HG02981 (cell line): ENCODE data around the gene CHRM5.
"Not testable (repeated sequence)": the region's sequence is repeated elsewhere in the genome, so short reads cannot be mapped to it uniquely, and the experiment has no call there.

Source experiments
- ATAC-seq: cut with Tn5 transposase; IDR thresholded peaks from one replicate; pipeline ENCODE4 v1.9.1; 2021; ENCODE audit warnings: mild to moderate bottlenecking, moderate library complexity; ENCODE audit not compliant: unreplicated experiment

CHRM5 gene

DNA sequence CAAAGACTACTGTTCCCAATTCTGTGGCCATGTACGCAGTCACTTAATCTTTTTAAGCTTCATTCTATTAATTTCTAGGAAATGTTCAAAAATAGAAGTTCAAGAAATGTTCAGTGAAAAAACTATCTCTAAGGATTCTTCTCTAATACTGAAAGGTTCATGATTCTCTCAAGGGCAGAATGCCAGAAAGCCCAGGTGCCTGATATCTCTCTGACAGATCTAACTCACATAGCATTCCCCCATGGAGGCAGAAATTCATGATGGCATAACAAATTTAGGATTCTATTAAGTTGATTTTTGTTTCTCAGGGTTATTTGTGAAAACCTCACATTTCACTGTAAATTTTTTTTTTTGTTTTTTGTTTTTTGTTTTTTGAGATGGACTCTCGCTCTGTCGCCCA is 17.5 kb downstream of the CHRM5 start:
- no peak for ATAC-seq

GRCh38 chr15:33987444-33987843 is 19.1 kb downstream of the CHRM5 start:
- ATAC-seq = no peak

DNA sequence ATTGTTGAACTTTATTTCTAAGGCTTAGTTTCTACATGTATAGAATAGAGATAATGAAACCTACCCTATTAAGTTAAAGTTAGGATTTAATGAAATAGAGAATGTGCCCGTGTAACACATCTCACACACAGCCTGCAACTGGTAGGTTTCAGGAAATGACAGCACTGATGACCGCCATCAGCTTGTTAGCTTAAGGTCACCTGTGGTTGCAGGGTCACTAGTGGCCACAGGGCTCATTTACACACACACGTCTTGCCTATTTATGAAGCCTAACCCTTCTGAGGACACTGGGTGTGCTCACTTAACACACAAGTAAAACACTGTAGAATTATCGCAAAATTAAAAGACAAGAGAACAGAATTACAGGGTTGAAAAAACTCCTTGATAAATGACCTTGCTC is 20.1 kb downstream of the CHRM5 start:
- ATAC-seq = no peak

- ATAC-seq = no peak
Measured at GRCh38 chr15:33994005-33994615, 25.8 kb downstream of the CHRM5 start.

- not testable (repeated sequence) for ATAC-seq
Measured at GRCh38 chr15:33995666-33996065, 27.4 kb downstream of the CHRM5 start.

DNA sequence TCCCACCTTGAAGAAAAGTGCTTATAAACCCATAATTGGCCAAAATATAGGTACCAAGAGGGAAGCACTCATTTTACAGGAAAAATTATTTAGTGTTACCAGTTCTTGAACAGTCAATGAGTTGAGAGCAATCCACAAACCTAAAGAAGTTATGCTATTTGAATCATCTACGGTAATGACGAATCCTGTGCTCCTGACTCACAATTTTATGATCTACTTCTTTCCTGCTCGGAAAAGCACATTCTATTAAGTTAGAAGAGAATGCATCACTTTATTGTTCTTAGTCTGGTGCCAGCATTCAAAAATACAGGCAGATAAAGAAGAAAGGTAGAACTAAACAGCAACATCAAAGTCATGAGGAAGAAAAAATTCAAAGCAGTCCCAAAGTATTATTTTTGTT is 33.2 kb downstream of the CHRM5 start:
- ATAC-seq = no peak

DNA sequence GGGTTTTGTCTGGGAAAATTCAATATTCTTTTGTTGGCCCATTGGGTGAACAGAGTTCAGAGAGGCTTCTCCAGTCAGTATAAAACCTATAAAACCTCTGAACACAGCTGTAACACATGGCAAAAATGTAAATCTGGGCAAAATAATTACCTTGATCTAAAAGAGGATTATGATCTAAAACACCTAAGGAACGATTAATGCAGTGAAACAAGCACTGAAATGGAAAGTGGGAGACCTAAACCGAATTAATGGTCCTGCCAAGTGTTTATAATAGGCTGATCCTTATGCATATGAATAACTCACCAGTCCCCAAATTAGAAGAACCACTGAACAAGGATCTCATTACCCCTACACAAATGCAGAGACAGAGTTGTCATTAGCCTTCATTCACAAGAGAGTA is 38.1 kb downstream of the CHRM5 start:
- ATAC-seq = no peak

DNA sequence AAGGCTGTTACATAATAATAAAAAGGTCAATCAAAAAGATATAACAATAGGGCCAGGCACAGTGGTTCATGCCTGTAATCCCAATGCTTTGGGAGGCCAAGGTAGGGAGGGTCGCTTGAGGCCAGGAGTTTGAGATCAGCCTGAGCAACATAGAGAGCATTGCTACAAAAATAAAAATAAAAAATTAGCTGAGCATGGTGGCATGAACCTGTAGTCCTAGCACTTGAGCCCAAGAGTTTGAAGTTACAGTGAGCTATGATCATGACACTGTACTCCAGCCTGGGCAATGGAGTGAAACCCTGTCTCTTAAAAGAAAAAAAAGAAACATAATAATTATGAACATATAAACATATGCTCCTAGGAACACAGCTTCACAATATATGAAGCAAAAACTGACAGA is 41.4 kb downstream of the CHRM5 start:
- no peak for ATAC-seq

- ATAC-seq = no peak
Measured at GRCh38 chr15:34010921-34011320, 42.6 kb downstream of the CHRM5 start.

GRCh38 chr15:34011481-34011880 is 43.2 kb downstream of the CHRM5 start:
- ATAC-seq = no peak

GRCh38 chr15:34012461-34013028 is 44.2 kb downstream of the CHRM5 start:
- no peak for ATAC-seq

GRCh38 chr15:34013746-34014145 is 45.4 kb downstream of the CHRM5 start:
- no peak for ATAC-seq

DNA sequence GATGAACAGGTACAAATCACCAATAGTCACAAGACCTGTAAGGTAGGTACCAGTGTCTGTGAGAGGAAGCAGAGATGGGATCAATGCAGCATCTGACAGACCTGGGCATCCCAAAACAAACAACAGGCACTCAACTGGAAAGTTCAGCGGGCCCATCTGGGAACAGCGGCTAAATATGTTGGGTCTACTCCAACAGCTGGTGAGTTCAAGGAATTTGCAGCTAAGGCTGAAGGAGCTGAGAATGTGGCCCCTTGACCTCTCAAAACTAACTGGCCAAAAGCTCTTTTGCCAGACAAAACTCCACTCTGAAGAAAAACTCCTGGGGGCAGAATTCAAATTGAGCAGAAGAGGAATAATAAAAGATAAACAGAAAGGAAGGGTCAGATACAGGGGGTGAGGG is 46.3 kb downstream of the CHRM5 start:
- ATAC-seq = no peak

DNA sequence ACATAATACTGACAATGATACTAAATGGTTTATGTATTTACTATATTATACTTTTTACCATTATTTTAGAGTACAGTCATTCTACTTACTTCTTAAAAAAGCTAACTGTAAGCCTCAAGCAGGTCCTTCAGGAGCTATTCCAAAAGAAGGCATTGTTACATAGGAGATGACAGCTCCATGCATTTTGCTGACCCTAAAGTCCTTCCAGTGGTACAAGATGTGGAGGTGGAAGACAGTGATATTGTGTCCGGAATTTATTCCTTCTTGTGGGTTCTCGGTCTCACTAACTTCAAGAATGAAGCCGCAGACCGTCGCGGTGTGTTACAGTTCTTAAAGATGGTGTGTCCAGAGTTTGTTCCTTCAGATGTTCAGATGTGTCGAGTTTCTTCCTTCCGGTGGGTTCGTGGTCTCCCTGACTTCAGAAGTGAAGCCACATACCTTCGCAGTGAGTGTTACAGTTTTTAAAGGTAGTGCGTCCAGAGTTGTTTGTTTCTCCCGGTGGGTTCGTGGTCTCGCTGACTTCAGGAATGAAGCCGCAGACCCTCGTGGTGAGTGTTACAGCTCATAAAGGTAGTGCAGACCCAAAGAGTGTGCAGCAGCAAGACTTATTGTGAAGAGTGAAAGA is 49.8 kb downstream of the CHRM5 start:
- ATAC-seq = no peak

DNA sequence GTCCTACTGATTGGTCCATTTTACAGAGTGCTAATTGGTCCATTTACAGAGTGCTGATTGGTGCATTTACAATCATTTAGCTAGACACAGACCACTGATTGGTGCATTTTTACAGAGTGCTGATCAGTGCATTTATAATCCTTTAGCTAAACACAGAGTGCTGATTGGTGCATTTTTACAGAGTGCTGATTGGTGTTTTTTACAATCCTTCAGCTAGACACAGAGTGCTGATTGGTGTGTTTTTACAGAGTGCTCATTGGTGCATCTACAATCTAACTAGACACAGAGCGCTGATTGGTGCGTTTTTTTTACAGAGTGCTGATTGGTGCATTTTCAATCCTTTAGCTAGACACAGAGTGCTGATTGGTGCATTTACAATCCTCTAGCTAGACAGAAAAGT is 50.4 kb downstream of the CHRM5 start:
- ATAC-seq = not testable (repeated sequence)

DNA sequence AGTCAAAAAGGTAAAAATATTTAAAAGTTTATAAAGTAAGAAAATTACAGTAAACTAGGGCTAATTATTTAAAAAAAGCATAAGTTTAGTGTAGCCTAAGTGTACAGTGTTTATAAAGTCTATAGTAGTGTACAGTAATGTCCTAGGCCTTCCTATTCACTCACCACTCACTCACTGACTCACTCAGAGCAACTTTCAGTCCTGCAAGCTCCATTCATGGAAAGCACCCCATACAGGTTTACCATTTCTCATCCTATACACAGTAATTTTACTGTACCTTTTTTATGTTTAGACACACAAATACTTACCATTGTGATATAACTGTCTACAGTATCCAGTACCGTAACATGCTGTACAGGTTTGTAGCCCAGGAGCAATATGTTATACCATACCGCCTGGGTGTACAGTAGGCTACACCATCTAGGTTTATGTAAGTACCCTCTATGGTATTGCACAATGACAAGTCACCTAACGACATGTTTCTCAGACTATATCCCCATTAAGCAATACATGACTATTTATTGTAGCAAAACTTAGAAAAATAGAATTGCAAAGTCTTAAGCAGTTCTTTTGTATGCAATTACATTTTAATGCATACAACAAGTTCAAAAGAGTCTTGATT is 51.2 kb downstream of the CHRM5 start:
- ATAC-seq = no peak

DNA sequence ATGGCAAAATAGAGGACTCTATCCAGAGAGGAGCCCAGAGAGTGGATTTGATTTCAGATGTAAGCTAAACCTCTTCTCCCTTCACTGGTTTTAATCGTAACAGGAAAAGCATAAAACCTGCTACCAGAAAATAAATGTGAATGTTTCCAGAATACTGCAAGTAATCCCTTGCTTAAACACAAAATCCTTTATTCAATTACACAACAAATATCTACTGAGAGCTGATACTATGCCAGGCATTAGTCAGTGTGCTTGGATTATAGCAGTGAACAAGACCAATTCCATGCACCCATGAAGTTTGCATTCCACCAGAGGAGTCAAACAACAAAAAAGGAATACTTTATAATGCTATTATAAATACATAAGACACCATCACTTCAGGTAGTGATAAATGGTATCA is 55.6 kb downstream of the CHRM5 start:
- ATAC-seq = no peak

GRCh38 chr15:34025252-34025651 is 57.0 kb downstream of the CHRM5 start:
- no peak for ATAC-seq

DNA sequence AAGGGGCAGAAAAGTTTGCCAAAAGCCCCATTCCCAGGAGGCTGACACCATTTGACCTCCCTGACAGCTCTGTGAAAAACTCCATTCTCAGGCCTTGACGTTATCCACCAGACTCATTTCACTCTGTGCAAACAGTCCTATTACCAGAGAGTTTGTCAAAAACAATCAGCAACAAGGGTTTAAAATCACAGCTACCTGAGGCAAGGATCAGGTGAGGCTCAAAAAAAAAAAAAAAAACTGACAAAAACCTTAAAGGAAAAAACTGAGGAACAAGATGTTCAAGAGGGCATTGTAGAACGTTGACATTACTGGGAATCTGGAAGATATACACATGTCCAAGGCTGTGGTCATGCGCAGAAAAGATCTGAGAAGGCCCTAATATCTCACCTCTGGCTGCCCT is 59.3 kb downstream of the CHRM5 start:
- no peak for ATAC-seq

DNA sequence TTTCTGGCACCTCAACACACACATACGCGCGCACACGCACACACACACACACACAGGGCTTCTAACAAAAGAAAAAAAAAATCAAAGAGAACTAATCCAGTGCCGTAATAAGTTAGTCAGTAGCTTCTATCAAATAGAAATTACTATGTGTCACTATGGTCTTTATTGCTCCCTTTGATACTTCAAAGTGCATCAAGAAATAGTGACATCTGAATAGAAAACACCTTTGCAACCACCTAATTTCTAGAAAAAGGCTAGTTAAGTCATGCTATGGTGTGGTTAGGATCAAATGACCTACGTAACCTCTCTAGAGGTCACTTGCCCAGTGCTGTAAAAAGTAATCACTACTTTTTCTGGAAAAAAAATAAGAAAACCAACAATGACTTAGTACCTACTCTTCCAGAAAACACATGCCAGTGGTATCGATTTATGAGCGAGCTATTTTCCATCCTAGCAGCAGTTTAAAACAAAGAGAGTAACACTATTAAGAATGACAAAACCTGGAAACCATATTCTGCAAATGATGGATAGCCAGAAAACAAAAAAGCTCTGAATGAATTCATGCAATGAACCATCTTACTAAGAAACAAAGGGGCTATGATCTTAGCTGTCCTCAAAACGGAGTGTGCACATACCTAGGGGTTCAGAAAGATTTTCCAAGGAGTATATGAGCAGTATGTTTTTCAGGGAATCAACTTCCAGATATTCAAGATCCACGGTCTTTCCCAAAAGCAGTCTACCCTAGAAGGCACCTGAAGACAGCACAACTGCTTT is 63.9 kb downstream of the CHRM5 start:
- no peak for ATAC-seq

DNA sequence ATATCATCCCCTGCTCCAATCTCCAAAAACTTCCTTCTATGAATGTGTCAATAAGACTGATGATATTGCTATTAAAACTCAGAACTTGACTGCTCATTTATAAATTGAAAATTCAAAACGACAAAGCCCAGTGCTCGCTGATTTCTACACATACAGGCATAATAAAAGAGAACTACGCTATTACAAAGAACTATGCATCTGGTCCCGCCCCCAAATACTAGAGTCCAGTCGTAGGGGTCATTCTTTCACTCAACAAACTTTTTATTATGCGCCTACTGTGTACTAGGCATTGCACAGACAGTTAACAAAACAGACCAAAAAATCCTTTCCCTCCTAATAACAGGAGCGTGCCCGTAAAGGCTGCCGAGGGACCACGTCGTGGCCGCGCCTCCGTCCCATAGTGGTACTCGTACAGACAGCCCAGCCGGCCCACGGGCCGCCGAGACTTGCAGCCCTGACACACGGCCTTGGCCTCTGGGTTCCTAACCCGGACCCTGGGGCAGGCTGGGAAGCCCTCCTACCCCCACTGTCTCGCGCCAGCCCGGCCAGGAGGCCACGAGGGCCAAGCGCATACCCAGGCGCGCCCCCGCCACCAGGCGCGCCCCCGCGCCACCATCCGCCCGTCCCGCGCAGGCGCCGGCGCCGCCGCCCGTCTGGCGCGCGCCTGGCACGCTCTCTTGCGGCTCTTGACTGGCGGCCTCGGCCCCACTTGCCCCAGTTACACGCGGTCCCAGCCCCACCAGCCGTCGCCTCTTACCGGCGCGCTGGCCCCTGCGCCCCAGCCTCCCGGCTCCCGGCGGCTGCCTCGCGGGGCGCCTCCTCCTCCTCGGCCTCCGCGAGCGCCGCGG is 70.0 kb downstream of the CHRM5 start:
- peak; percentile 65 for ATAC-seq
